Mononuclear cell (primary cell): Measurements from ENCODE around the gene MYO6. TPM values are rescaled to one million over a fixed set of nuclear protein-coding genes. Genes with fewer than 3 reads are reported as not detected.

Source experiments
- H3K27me3 ChIP-seq: 2 replicates; pipeline ENCODE4 v1.6.0; 2011; ENCODE audit warnings: low read length, control low read depth; ENCODE audit not compliant: insufficient read depth
- H3K4me1 ChIP-seq: 2 replicates; pipeline ENCODE4 v1.5.1; 2011; ENCODE audit warnings: mild to moderate bottlenecking, low read length, control low read depth; ENCODE audit not compliant: insufficient read depth
- H3K4me3 ChIP-seq: 2 replicates; pipeline ENCODE4 v1.5.1; 2011; ENCODE audit warnings: mild to moderate bottlenecking, low read length, moderate library complexity
- H3K9me3 ChIP-seq: 2 replicates; pipeline ENCODE4 v1.5.1; 2011; ENCODE audit warnings: low read depth, mild to moderate bottlenecking, control low read depth, low read length
- total RNA-seq: library from RNA; depleted of rRNA; stranded (reverse); fragments of >200 nt; gene quantifications from one replicate; pipeline ENCODE4 v1.2.3, GENCODE V29; 2012

Gene MYO6
- total RNA-seq, 1 donor = 2.4 TPM

DNA sequence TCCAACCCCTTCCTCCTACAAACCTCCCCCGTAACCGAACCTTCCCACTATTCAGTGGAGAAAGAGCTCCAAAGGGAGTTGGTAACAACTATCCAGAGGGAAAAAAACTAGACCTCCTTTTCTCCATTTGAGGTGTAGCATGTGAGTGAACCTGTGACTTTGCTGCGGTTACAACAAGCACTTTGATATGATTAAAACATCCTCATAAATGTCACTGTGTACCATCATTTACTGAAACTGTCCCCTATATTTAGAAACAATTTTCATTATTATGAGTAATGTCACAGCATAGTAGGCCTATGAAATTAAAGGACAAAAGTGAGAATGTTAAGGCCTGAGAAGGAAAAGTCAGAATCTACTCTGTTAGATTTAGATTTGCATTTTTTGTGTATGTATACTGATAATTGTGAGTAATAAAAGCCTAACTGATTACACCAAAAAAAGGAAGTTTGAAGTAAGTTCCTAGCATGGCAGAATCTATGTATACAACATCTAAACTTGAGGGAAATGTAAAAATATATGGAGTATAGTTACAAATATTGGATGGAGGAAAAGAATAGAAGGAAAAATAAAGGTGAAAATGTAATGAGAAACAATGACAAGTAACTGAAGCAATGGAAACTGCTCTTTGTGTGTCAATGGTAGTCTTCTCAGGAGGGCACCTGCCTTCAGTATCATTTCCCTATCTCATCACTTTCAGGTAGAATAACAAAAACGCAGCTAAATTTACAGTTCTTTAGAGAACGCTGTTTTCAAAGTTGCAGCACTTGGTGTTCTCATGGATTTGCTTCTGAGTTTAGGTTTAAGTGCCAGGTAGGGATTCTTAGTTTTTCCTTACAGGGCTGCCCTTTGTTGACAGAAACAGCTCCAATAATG, 177.5 kb downstream of the MYO6 start:
- no peaks in the 10 kb centered on the region for H3K9me3 ChIP-seq
- no peaks in the 10 kb centered on the region for H3K27me3 ChIP-seq
- no peaks in the 10 kb centered on the region for H3K4me1 ChIP-seq
- H3K4me3 ChIP-seq = no peak overlapping the region

DNA sequence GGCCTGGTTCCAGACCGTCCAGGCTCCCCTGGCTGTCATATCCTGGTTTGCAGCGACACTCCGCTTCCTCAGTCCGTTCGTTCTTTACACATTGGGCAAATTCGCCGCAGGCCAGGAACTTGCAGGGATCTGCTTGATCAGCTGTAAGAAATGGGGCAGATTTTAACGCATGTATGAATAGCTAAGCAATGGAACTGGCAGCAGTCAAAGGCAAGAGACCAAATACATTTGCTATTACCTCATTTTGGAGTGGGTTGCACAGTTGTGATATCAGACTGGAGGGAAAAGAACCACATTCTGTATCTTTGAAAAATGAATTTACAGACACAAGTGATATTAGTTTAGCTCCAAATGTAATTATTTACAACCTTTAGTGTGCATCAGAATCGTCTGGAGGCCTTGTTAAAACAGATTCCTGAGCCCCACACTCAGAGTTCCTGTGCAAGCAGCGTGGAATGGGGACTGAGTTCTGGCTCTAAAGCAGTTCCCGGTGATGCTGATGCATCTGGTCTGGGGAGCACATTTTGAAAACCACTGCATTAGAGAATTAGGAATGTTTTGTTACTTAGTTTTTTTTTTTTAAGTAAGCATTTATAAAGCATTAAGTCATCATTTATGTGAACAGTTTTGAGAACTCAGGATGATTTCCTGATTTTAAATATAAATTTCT, 182.1 kb downstream of the MYO6 start:
- H3K4me3 ChIP-seq = no peak overlapping the region
- H3K27me3 ChIP-seq = peaks cover 16% of the 10 kb centered on the region
- peaks cover 5% of the 10 kb centered on the region for H3K4me1 ChIP-seq
- H3K9me3 ChIP-seq = no peaks in the 10 kb centered on the region

- Histone ChIP-seq H3K4me3 (no peak overlapping the region), H3K9me3 (no peaks in the 10 kb centered on the region), H3K4me1 (peaks cover 5% of the 10 kb centered on the region), H3K27me3 (peaks cover 16% of the 10 kb centered on the region)
Observed at GRCh38 chr6:75932067-75932466, 183.0 kb downstream of the MYO6 start.

DNA sequence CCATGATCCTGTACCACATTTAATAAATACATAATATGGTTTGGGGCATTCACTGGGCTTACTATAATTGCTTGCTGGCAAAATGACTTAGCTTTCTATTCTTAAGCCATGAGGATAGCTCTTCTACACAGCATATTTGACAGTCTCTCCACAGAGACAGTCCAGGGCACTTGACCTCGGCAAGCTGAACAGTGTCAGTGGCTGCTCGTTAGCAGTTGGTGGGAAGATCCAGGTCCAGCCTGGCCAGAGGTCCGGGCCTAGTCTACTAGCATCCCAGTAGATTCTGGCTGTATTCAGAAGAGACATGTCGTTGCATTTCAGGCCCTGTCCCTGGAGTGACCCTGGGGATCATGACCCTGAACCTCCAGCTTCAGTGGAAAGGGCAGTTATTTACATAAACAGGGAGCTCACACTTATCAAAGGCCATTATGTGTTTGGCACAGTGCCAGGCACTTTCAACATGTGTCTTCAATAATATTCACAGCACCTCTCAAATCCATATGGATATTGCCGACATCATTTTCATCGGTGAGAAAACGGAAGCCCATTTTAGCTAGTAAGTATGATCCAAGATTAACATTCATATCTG, 184.4 kb downstream of the MYO6 start:
- Histone ChIP-seq H3K9me3 (no peaks in the 10 kb centered on the region), H3K27me3 (peaks cover 16% of the 10 kb centered on the region), H3K4me3 (no peak overlapping the region), H3K4me1 (peaks cover 5% of the 10 kb centered on the region)

- Histone ChIP-seq H3K4me1 (peaks cover 5% of the 10 kb centered on the region), H3K9me3 (no peaks in the 10 kb centered on the region), H3K4me3 (no peak overlapping the region), H3K27me3 (peaks cover 16% of the 10 kb centered on the region)
Observed at GRCh38 chr6:75934643-75935472, 185.8 kb downstream of the MYO6 start.

DNA sequence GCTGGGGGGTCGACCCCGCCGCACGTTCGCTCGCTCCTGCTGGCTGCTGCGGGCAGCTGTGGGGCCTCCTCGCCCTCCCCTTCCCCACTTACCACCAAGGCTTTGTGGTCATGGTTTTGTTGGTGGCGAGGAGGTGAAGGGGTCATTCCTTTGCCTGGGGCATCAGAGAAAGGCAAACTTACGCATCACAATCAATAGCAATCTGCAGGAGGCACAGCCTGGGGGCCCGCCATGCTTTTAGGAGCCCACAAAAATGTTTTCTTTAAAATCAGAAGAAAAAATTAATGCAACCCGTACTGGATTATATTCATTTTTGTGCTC, 186.4 kb downstream of the MYO6 start:
- peaks cover 5% of the 10 kb centered on the region for H3K4me1 ChIP-seq
- H3K9me3 ChIP-seq = no peaks in the 10 kb centered on the region
- H3K27me3 ChIP-seq = peaks cover 16% of the 10 kb centered on the region
- H3K4me3 ChIP-seq = no peak overlapping the region

- H3K9me3 ChIP-seq = no peaks in the 10 kb centered on the region
- peaks cover 16% of the 10 kb centered on the region for H3K27me3 ChIP-seq
- peaks cover 5% of the 10 kb centered on the region for H3K4me1 ChIP-seq
- no peak overlapping the region for H3K4me3 ChIP-seq
Observed at GRCh38 chr6:75936682-75937081, 187.6 kb downstream of the MYO6 start.

- H3K27me3 ChIP-seq = peaks cover 16% of the 10 kb centered on the region
- H3K4me3 ChIP-seq = no peak overlapping the region
- H3K9me3 ChIP-seq = no peaks in the 10 kb centered on the region
- H3K4me1 ChIP-seq = peaks cover 5% of the 10 kb centered on the region
Observed at GRCh38 chr6:75937846-75938245, 188.8 kb downstream of the MYO6 start.

DNA sequence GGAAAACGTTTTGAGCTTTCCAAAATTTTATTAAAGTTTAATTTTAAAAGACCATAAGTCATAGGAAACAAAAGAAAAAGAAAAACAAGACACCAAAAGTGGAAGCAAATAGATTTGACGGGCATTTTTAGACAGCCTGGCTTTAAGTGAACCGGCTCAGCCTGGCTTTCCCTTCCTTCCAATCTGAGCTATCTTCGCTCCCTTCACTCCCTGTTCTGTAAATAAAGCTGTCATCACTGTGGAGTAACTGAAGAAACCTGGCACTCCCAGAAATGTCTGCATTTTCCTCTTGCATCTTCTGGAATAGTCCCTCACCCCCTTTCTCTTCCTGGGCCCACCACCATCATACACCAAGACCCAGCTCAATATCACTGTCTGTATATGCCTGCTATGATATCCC, 191.5 kb downstream of the MYO6 start:
- peaks cover 6% of the 10 kb centered on the region for H3K27me3 ChIP-seq
- H3K4me1 ChIP-seq = no peaks in the 10 kb centered on the region
- no peak overlapping the region for H3K4me3 ChIP-seq
- H3K9me3 ChIP-seq = no peaks in the 10 kb centered on the region

DNA sequence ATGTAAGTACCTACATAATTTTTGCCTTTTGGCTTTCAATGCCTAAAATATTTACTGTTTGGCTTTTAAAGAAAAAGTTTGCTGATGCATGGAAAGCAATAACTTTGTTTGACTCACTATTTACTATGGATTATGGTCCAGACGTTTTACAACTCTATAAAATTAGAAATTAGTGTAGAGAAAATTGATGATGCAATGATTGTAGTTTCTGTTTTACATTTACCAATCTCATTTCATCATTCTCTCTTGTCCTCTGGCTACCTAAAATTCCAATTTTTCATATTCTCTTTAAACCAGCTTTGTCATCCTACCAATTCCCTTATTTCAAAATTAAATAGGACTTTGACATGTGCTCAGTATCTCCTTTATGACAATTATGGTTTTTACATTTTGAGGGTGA, 192.5 kb downstream of the MYO6 start:
- no peaks in the 10 kb centered on the region for H3K9me3 ChIP-seq
- H3K27me3 ChIP-seq = no peaks in the 10 kb centered on the region
- H3K4me3 ChIP-seq = no peak overlapping the region
- H3K4me1 ChIP-seq = no peaks in the 10 kb centered on the region

- no peak overlapping the region for H3K4me3 ChIP-seq
- no peaks in the 10 kb centered on the region for H3K4me1 ChIP-seq
Observed at GRCh38 chr6:75943381-75943780, 194.3 kb downstream of the MYO6 start.

DNA sequence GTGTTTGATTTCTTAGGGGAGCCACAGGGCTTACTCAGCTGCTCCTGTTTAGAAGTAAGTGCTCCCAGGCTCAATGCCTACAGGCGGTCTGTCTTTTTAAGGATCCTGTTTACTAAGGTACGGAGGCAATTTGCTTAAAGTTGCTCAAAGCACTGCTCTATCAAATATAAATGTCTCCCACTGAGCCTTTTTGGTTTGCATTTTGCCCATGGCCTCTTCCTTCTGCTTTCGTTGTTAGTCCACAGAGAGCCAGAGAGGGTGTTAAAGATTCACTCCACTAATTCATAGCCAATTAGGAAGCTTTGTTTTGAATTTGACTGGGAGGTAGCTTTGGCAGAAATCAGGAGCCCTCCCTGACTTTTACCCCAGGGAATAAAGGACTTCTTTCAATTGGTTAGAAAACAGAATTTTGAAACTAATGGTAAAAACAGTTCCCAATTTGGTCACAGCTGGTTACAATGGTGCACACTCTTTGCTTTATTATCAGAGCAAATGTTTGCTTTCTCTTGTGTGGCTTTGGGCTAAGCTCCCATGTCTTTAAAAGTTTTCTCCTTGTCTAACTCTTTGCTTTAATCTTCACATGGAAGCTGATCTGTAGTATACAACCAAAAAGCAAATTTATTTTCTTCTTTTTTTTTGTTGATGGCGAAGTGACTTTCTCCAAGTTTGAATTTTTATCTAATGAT, 197.2 kb downstream of the MYO6 start:
- no peaks in the 10 kb centered on the region for H3K9me3 ChIP-seq
- no peaks in the 10 kb centered on the region for H3K27me3 ChIP-seq
- H3K4me1 ChIP-seq = no peaks in the 10 kb centered on the region
- no peak overlapping the region for H3K4me3 ChIP-seq

More at GRCh38 chr6:75943381-75943780, 194.3 kb downstream of the MYO6 start:
- H3K27me3 ChIP-seq = no peaks in the 10 kb centered on the region
- H3K9me3 ChIP-seq = no peaks in the 10 kb centered on the region

DNA sequence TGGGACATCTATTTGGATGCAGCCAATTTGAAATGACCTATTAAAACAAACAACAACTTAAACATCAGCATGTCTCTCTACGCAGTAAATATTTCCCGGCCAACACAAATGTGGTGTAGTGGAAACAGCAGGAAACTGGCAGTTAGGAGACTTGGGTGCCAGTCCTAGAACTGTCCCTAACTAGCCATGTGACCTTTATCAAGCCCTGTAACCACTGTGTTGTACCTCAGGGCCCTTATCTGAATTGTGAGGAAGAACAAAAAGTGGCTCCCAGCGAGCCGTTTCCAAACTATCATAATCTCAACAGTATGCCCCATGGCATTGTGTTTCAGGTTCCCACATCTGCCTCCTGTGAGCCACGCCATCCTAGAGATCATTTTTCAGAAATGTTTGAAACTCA, 198.9 kb downstream of the MYO6 start:
- Histone ChIP-seq H3K9me3 (no peaks in the 10 kb centered on the region), H3K4me3 (no peak overlapping the region), H3K27me3 (no peaks in the 10 kb centered on the region), H3K4me1 (no peaks in the 10 kb centered on the region)

DNA sequence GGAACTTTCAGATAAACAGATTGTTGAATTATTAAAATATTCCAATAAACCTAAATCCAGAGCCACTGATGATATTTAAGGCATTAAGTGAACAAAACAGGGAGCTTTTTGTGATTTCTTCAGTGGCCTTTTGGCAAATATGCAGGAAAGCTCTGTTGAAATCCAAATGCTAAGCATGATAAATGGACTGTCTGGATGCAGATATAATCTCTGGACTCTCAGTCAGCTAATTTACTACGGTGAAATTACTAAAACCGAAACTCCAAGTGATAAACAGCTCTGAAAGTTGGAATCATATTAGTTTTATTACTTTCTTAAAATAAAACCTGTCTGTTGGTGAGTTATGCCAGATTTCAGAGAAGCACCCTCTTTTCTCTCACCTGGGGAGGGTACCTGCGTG, 203.1 kb downstream of the MYO6 start:
- Histone ChIP-seq H3K4me3 (no peak overlapping the region), H3K27me3 (no peaks in the 10 kb centered on the region), H3K4me1 (no peaks in the 10 kb centered on the region), H3K9me3 (no peaks in the 10 kb centered on the region)
